WTC11 (cell line): ENCODE data around the gene SLC25A44. TPM values are rescaled to one million over a fixed set of nuclear protein-coding genes. Genes with fewer than 3 reads are reported as not detected.

Experiments used
- ATAC-seq: fragments of 200-7000 bp; cut with Tn5 transposase; 2 replicates; pipeline ENCODE4 v1.10.0; 2021; ENCODE audit warnings: mild to moderate bottlenecking, moderate library complexity
- CTCF ChIA-PET: fragments of 300-600 bp; sonication (Branson Sonifier 250); formaldehyde crosslinking; loops from one replicate; lab custom pipeline; 2021; ENCODE audit warnings: antibody characterized with exemption; lab: Charles Lee
- POLR2A ChIA-PET: fragments of 350-600 bp; sonication (Branson Sonifier 250); formaldehyde crosslinking; loops from one replicate; lab custom pipeline; 2021; ENCODE audit warnings: antibody characterized with exemption; lab: Charles Lee
- DNase-seq: peaks from one replicate; pipeline ENCODE4 v3.0.0; 2021; ENCODE audit warnings: low spot score
- H3K27ac Mint-ChIP-seq: 2 replicates; pipeline ENCODE4 v1.8.0; 2021; ENCODE audit warnings: mixed read lengths
- H3K27me3 Mint-ChIP-seq: 2 replicates; pipeline ENCODE4 v1.8.0; 2021; ENCODE audit warnings: low read depth, mild to moderate bottlenecking, moderate library complexity, mixed read lengths
- H3K36me3 Mint-ChIP-seq: 2 replicates; pipeline ENCODE4 v1.8.0; 2021; ENCODE audit warnings: mixed read lengths
- H3K4me1 Mint-ChIP-seq: 2 replicates; pipeline ENCODE4 v1.8.0; 2022; ENCODE audit warnings: mixed read lengths
- H3K4me3 Mint-ChIP-seq: 2 replicates; pipeline ENCODE4 v1.8.0; 2021; ENCODE audit warnings: mild to moderate bottlenecking, moderate library complexity, mixed read lengths
- H3K9me3 Mint-ChIP-seq: 2 replicates; pipeline ENCODE4 v1.8.0; 2021; ENCODE audit warnings: mixed read lengths
- CREB1 ChIP-seq: sonication (generic); formaldehyde crosslinking; IDR thresholded peaks from 2 replicates; pipeline ENCODE4 v1.8.0; 2023; ENCODE audit warnings: mild to moderate bottlenecking, missing genetic modification reagents
- ESRRA ChIP-seq: sonication (generic); formaldehyde crosslinking; IDR thresholded peaks from 2 replicates; pipeline ENCODE4 v1.8.1; 2022; ENCODE audit warnings: mild to moderate bottlenecking, missing genetic modification reagents, borderline replicate concordance
- ETV6 ChIP-seq: sonication (generic); formaldehyde crosslinking; IDR thresholded peaks from 2 replicates; pipeline ENCODE4 v1.8.1; 2022; ENCODE audit warnings: mild to moderate bottlenecking, missing genetic modification reagents
- HMGA2 ChIP-seq: fragments of 250-450 bp; sonication (Bioruptor Pico); IDR thresholded peaks from 2 replicates; pipeline ENCODE4 v1.4.0; 2021; ENCODE audit warnings: mild to moderate bottlenecking, moderate library complexity
- IRF2 ChIP-seq: sonication (generic); formaldehyde crosslinking; IDR thresholded peaks from 2 replicates; pipeline ENCODE4 v1.8.0; 2022; ENCODE audit warnings: low read depth, missing genetic modification reagents, borderline replicate concordance
- JAZF1 ChIP-seq: fragments of 250-450 bp; sonication (Bioruptor Pico); IDR thresholded peaks from 2 replicates; pipeline ENCODE4 v1.9.0; 2021; ENCODE audit warnings: moderate library complexity, mild to moderate bottlenecking, inconsistent platforms
- ZBTB21 ChIP-seq: sonication (generic); formaldehyde crosslinking; IDR thresholded peaks from 2 replicates; pipeline ENCODE4 v1.8.1; 2023; ENCODE audit warnings: mild to moderate bottlenecking, missing genetic modification reagents, borderline replicate concordance
- ZNF317 ChIP-seq: sonication (generic); formaldehyde crosslinking; IDR thresholded peaks from 2 replicates; pipeline ENCODE4 v1.8.1; 2023; ENCODE audit warnings: low read depth, mild to moderate bottlenecking, moderate library complexity, missing genetic modification reagents, borderline replicate concordance
- ZNF396 ChIP-seq: fragments of 250-450 bp; sonication (Bioruptor Pico); IDR thresholded peaks from 2 replicates; pipeline ENCODE4 v1.8.0; 2021; ENCODE audit warnings: mild to moderate bottlenecking, moderate library complexity, borderline replicate concordance
- ZNF416 ChIP-seq: fragments of 250-450 bp; sonication (Bioruptor Pico); IDR thresholded peaks from 2 replicates; pipeline ENCODE4 v1.9.0; 2021; ENCODE audit warnings: mild to moderate bottlenecking, inconsistent platforms
- total RNA-seq: library from RNA; stranded (reverse); gene quantifications from 3 replicates; pipeline ENCODE4 v1.2.3, GENCODE V29; 2021
- TF ChIP-seq, protein P1 (sequence below): sonication (generic); formaldehyde crosslinking; IDR thresholded peaks from 2 replicates; pipeline ENCODE4 v1.8.1; 2023; ENCODE audit warnings: mild to moderate bottlenecking, missing genetic modification reagents, moderate library complexity
- TF ChIP-seq, protein P2 (sequence below): sonication (generic); formaldehyde crosslinking; IDR thresholded peaks from 2 replicates; pipeline ENCODE4 v1.8.1; 2022; ENCODE audit warnings: low read depth, mild to moderate bottlenecking, moderate library complexity, missing genetic modification reagents, borderline replicate concordance
- TF ChIP-seq, protein P3 (sequence below): sonication (generic); formaldehyde crosslinking; IDR thresholded peaks from 2 replicates; pipeline ENCODE4 v1.8.0; 2022; ENCODE audit warnings: mild to moderate bottlenecking, missing genetic modification reagents
- TF ChIP-seq, protein P4 (sequence below): sonication (generic); formaldehyde crosslinking; IDR thresholded peaks from 2 replicates; pipeline ENCODE4 v1.8.0; 2022; ENCODE audit warnings: mild to moderate bottlenecking, missing genetic modification reagents

Gene SLC25A44
- total RNA-seq, 1 experiment from 2014 or later: 29.1 TPM

DNA sequence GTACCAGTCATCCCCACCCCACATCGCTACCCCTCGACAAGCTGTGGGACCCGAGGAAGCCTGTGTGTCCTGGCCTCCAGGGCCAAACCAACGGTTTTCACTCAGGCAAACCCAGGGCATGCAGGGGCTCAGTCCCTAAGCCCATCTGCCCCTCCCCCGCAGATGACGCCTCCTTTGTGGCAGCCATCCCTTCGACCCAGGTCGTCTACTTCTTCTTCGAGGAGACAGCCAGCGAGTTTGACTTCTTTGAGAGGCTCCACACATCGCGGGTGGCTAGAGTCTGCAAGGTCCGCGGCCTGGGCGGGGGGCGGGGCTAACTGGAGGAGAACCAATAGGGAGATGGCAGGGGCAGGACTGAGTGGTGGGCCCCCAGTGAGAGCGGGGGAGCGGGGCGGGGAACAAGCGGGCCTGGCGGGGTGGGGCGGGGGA lies 33.1 kb upstream of the SLC25A44 start:
- ATAC-seq: peak; percentile 95

DNA sequence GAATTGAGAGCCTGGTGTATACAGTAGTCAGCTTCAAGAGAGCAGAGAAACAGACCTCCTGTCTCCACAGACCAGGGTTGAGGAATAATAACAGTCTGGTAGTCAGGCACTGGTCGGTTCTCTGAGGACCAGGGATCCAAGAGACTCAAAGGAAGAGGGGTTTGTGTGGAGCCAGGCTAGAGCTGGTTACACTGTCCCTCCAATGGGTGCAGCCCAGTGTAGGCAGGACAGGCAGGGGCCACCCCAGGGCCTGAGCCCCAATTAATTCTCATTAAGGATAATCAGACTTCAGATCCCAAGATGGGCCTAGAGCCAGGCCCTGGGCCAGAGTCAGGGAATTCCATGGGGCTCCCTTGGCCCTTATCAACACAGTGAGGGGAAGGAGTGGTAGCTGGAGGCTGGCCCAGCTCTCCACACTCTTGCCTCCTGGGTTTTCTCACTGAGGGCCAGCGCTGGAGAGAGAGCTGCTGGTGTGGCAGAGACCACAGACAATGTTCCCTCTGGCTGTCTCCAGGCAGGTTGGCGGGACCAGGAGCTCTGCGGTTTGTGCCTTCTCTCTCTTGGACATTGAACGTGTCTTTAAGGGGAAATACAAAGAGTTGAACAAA lies 31.4 kb upstream of the SLC25A44 start:
- POLR2A ChIA-PET: no interaction called here
- ATAC-seq: no peak
- peak overlapping the region; percentile 57; the same call in 1 of the 2 replicates for H3K27ac Mint-ChIP-seq
- no peak for TF ChIP-seq ZNF317
- TF ChIP-seq ZNF416 (CRISPR knock-in tag): no peak
- no peak for TF ChIP-seq ESRRA (CRISPR knock-in tag)
- no peak for TF ChIP-seq ZNF396 (CRISPR knock-in tag)
- TF ChIP-seq IRF2 (CRISPR knock-in tag): no peak
- TF ChIP-seq CREB1 (CRISPR knock-in tag): no peak
- TF ChIP-seq, protein P1, sequence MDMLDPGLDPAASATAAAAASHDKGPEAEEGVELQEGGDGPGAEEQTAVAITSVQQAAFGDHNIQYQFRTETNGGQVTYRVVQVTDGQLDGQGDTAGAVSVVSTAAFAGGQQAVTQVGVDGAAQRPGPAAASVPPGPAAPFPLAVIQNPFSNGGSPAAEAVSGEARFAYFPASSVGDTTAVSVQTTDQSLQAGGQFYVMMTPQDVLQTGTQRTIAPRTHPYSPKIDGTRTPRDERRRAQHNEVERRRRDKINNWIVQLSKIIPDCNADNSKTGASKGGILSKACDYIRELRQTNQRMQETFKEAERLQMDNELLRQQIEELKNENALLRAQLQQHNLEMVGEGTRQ (CRISPR knock-in tag): no peak
- TF ChIP-seq, protein P2, sequence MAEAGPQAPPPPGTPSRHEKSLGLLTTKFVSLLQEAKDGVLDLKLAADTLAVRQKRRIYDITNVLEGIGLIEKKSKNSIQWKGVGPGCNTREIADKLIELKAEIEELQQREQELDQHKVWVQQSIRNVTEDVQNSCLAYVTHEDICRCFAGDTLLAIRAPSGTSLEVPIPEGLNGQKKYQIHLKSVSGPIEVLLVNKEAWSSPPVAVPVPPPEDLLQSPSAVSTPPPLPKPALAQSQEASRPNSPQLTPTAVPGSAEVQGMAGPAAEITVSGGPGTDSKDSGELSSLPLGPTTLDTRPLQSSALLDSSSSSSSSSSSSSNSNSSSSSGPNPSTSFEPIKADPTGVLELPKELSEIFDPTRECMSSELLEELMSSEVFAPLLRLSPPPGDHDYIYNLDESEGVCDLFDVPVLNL (CRISPR knock-in tag): no peak
- TF ChIP-seq, protein P3, sequence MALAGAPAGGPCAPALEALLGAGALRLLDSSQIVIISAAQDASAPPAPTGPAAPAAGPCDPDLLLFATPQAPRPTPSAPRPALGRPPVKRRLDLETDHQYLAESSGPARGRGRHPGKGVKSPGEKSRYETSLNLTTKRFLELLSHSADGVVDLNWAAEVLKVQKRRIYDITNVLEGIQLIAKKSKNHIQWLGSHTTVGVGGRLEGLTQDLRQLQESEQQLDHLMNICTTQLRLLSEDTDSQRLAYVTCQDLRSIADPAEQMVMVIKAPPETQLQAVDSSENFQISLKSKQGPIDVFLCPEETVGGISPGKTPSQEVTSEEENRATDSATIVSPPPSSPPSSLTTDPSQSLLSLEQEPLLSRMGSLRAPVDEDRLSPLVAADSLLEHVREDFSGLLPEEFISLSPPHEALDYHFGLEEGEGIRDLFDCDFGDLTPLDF (CRISPR knock-in tag): no peak
- TF ChIP-seq, all 79 proteins: peak for 0
- no peak overlapping the region for H3K4me3 Mint-ChIP-seq
- CTCF ChIA-PET: interaction anchor here (0.6 to 4.1 kb wide), 8 partner anchors 10 to 359 kb away, joined by 3 to 23 read pairs (median 6); partner anchors contain the start of gene SLC25A44
- H3K9me3 Mint-ChIP-seq: no peaks in the 10 kb centered on the region
- no peak for DNase-seq
- H3K4me1 Mint-ChIP-seq: peaks cover 20% of the 10 kb centered on the region
- no peaks in the 10 kb centered on the region for H3K27me3 Mint-ChIP-seq
- 0 out of 2 replicates have a peak, but pooled peaks cover 4% of the 10 kb centered on the region for H3K36me3 Mint-ChIP-seq

More for the DNA sequence above, 33.1 kb upstream of the SLC25A44 start:
- H3K36me3 Mint-ChIP-seq: no peaks in the 10 kb centered on the region
- peaks cover 27% of the 10 kb centered on the region for H3K4me1 Mint-ChIP-seq
- TF ChIP-seq, protein P4, sequence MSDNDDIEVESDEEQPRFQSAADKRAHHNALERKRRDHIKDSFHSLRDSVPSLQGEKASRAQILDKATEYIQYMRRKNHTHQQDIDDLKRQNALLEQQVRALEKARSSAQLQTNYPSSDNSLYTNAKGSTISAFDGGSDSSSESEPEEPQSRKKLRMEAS: peak; percentile 37
- TF ChIP-seq ETV6 (CRISPR knock-in tag): no peak
- peak; percentile 87 for DNase-seq
- ChIA-PET CTCF (interaction anchor here (0.7 to 4.1 kb wide), 12 partner anchors 10 to 225 kb away, joined by 3 to 23 read pairs (median 4); partner anchors contain the start of genes PMF1 and SLC25A44), POLR2A (interaction anchor here (1.8 kb wide), 1 partner anchor 52 kb away, joined by 8 read pairs; the partner anchor contains the start of gene PMF1)
- no peak overlapping the region for H3K27ac Mint-ChIP-seq
- H3K4me3 Mint-ChIP-seq: peak overlapping the region; percentile 71
- H3K27me3 Mint-ChIP-seq: no peaks in the 10 kb centered on the region
- H3K9me3 Mint-ChIP-seq: no peaks in the 10 kb centered on the region

DNA sequence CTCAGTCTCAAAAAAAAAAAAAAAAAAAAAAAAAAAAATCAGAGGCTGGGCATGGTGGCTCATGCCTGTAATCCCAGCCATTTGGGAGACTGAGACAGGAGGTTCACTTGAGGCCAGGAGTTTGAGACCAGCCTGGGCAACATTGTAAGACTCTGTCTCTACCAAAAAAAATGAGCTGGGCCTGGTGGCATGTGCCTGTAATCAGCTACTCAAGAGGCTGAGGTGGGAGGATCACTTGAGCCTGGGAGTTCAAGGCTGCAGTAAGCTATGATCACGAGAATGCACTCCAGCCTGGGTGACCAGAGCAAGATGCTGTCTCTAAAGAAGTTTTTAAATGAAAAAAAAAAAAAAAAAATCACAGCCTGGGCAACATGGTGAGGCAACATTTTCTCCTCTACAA lies 30.2 kb upstream of the SLC25A44 start:
- peaks cover 20% of the 10 kb centered on the region for H3K4me1 Mint-ChIP-seq
- H3K9me3 Mint-ChIP-seq: no peaks in the 10 kb centered on the region
- H3K27ac Mint-ChIP-seq: no peak overlapping the region
- TF ChIP-seq ZBTB21: no peak
- TF ChIP-seq ZNF396 (CRISPR knock-in tag): no peak
- no peak for TF ChIP-seq HMGA2 (CRISPR knock-in tag)
- TF ChIP-seq JAZF1 (CRISPR knock-in tag): no peak
- TF ChIP-seq, all 79 proteins: peak for 0
- H3K4me3 Mint-ChIP-seq: no peak overlapping the region
- CTCF ChIA-PET: interaction anchor here (0.5 to 4.1 kb wide), 11 partner anchors 9 to 361 kb away, joined by 3 to 18 read pairs (median 3); no protein-coding TSS in a partner anchor
- DNase-seq: no peak
- POLR2A ChIA-PET: no interaction called here
- no peaks in the 10 kb centered on the region for H3K27me3 Mint-ChIP-seq
- ATAC-seq: no peak
- H3K36me3 Mint-ChIP-seq: 0 out of 2 replicates have a peak, but pooled peaks cover 4% of the 10 kb centered on the region
